Measurements from ENCODE around the gene S100A8. TPM values are rescaled to one million over a fixed set of nuclear protein-coding genes. Genes with fewer than 3 reads are reported as not detected.
"Not testable (repeated sequence)": the region's sequence is repeated elsewhere in the genome, so short reads cannot be mapped to it uniquely, and the experiment has no call there.

Gene S100A8
- polyA plus RNA-seq, 1 donor, result 2.5 TPM

DNA sequence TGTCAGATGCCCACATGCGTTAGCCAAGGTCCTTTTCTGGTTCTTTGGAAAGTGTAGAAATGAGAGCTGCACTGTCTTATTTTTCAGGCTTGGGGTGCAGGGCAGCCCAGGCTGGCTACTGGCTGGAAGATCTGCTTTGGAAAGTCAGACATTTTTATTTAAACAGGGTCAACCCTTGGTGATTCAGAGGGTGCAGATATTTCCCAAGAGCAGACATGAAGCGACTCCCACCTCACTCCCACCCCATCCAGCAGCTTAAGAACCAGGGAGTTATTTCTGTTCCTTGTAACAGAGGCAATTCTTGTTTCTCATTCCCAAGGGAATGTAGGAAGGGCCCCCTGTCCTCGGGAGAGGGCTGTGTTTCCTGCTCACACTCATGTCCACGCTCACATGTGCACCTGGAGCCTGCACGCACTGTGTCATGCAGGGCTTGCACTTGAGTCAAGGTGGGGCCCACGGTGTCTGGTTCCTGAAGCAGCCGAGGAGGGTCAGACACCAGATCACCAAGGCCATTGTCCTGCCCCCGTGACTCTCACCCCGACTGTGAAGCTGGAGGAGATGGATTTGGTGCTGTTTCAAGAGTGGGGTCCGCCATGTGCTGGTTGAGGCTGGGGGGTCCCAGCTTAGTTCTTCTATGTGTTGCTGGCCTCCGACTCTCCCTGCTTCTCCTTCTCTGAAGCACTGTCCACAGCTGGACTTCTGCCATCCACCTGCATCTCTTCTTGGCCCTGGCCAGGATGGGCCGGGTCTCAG, 26.4 kb upstream of the S100A8 start:
- Histone ChIP-seq H3K9me3 (ENCODE audit: control insufficient read depth, low read depth, low read length) (no peaks in the 10 kb centered on the region), H3K4me1 (ENCODE audit: control insufficient read depth, insufficient read depth, low read length) (no peaks in the 10 kb centered on the region), H3K36me3 (ENCODE audit: control insufficient read depth, insufficient read depth, low read length) (no peaks in the 10 kb centered on the region), H3K4me3 (ENCODE audit: low read length) (no peak overlapping the region), H3K27ac (ENCODE audit: low read length) (no peak overlapping the region), H3K27me3 (ENCODE audit: control insufficient read depth, insufficient read depth, low read length) (no peaks in the 10 kb centered on the region)
- DNase-seq, result no peak
- no CpG with 5 or more reads among the region's 12 CpGs for WGBS (ENCODE audit: insufficient coverage, low lambda C conversion rate)

DNA sequence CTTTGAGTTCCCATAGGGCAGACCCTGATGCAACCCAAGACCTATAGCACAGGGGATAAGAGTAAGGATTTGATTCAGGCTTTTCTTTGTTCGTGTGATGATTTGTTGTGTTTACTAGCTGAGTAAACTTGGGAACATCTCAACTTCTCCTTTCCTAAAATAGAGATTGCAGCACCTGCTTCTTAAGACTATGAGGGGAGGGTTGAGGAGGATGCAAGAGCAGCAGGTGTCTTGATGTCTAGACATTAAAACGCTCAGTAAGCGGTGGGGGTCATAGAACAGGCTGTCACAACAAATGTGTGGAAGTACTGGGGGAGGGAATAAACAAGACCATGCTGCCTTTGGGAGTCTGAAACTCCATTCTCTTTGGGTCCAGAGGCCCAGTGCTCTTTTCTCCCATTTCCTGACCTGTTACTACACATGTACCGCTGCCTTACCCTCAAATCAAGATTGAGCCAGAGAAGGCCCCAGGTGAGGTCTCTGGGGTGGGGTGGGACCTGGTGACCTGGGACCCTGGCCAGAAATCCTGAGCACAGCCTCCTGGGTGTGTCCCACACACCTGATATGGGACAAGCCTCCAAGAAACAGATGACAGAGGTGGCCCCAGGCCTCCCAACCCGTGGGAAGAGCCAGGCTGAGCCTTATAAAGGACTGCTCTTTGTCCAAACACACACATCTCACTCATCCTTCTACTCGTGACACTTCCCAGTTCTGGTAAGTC, 25.1 kb upstream of the S100A8 start, which contains the start of gene S100A7A:
S100A7A (plus strand) TSS at position 671 of the 721 bp plus-strand sequence. CDS start 1,563 bp downstream, outside the sequence.
- Histone ChIP-seq H3K27me3 (ENCODE audit: control insufficient read depth, insufficient read depth, low read length) (no peaks in the 10 kb centered on the region), H3K9me3 (ENCODE audit: control insufficient read depth, low read depth, low read length) (no peaks in the 10 kb centered on the region), H3K36me3 (ENCODE audit: control insufficient read depth, insufficient read depth, low read length) (no peaks in the 10 kb centered on the region), H3K4me1 (ENCODE audit: control insufficient read depth, insufficient read depth, low read length) (no peaks in the 10 kb centered on the region), H3K4me3 (ENCODE audit: low read length) (no peak within 1 kb of the TSS), H3K27ac (ENCODE audit: low read length) (no peak within 1 kb of the TSS)
- no peak for DNase-seq
- no CpG with 5 or more reads among the region's 6 CpGs for WGBS (ENCODE audit: insufficient coverage, low lambda C conversion rate)

DNA sequence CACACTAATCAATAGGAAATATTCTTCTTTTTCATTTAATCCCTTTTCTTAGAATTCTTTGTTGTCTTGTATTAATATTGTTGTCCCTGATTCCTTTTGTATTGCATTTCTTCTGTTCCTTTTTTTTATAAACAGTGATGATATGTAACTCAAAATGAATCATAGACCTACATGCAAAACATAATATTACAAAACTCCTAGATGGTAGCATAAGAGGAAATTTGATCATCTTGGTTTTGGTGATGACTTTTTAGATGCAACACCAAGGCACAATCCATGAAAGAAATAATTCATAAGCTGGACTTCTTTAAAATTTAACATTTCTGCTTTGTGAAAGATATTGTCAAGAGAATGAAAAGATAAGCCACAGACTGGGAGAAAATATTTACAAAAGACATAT, 23.1 kb upstream of the S100A8 start:
- not testable (repeated sequence) for H3K4me1 ChIP-seq (ENCODE audit: control insufficient read depth, insufficient read depth, low read length); H3K27me3 ChIP-seq (ENCODE audit: control insufficient read depth, insufficient read depth, low read length); H3K36me3 ChIP-seq (ENCODE audit: control insufficient read depth, insufficient read depth, low read length); DNase-seq; H3K4me3 ChIP-seq (ENCODE audit: low read length); H3K9me3 ChIP-seq (ENCODE audit: control insufficient read depth, low read depth, low read length); H3K27ac ChIP-seq (ENCODE audit: low read length)

DNA sequence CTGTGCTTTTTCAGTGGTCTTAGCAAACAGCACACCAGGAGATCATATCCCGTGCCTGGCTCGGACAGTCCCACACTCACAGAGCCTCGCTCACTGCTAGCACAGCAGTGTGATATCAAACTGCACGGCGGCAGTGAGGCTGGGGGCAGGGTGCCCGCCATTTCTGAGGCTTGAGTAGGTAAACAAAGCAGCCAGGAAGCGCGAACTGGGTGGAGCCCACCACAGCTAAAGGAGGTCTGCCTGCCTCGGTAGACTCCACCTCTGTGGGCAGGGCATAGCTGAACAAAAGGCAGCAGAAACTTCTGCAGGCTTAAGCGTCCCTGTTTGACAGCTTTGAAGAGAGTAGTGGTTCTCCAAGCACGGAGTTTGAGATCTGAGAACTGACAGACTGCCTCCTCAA, 16.4 kb upstream of the S100A8 start:
- H3K9me3 ChIP-seq (ENCODE audit: control insufficient read depth, low read depth, low read length); H3K27me3 ChIP-seq (ENCODE audit: control insufficient read depth, insufficient read depth, low read length); H3K4me3 ChIP-seq (ENCODE audit: low read length); H3K4me1 ChIP-seq (ENCODE audit: control insufficient read depth, insufficient read depth, low read length); DNase-seq; H3K36me3 ChIP-seq (ENCODE audit: control insufficient read depth, insufficient read depth, low read length); H3K27ac ChIP-seq (ENCODE audit: low read length): not testable (repeated sequence)
- no CpG with 5 or more reads among the region's 11 CpGs for WGBS (ENCODE audit: insufficient coverage, low lambda C conversion rate)

DNA sequence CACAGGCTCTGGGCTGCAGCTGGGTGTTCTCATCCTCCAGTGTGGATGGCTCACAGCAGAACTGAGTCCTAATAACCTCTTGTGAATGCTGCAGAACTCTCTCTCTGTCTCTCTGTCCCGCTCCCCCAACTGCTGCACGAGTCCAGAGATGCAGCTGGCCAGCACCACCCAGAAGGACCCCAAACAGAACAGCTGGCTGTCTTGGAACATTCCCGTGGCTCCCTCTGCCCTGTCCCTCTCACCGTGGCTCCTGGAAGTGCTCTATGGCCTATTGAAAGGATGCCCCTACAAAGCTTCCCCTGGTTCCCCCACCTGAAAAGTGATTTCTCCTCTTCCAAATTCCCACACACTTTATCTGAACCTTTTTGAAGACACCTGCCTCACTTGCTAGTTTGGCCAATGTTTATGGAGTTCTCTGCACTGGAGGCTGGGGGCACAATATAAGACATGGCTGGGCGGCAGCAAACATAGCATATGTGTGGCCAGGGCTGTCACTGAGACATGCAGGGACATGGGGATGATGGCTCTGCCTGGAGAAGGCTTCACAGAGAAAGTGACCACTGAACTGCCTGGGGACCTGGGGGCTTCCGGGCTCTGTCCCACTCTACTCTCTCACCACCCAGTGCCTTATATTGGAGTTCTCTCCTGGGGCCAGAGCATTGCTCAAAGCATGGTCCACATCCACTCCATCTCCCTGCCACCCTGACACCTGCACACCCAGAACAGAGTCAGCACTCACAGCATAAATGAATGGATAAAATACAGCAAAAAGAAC, 15.1 kb upstream of the S100A8 start:
- not testable (repeated sequence) for H3K36me3 ChIP-seq (ENCODE audit: control insufficient read depth, insufficient read depth, low read length); H3K4me1 ChIP-seq (ENCODE audit: control insufficient read depth, insufficient read depth, low read length); DNase-seq; H3K27ac ChIP-seq (ENCODE audit: low read length); H3K9me3 ChIP-seq (ENCODE audit: control insufficient read depth, low read depth, low read length); H3K4me3 ChIP-seq (ENCODE audit: low read length); H3K27me3 ChIP-seq (ENCODE audit: control insufficient read depth, insufficient read depth, low read length)
- WGBS (ENCODE audit: insufficient coverage, low lambda C conversion rate), result no CpG with 5 or more reads among the region's 6 CpGs

DNA sequence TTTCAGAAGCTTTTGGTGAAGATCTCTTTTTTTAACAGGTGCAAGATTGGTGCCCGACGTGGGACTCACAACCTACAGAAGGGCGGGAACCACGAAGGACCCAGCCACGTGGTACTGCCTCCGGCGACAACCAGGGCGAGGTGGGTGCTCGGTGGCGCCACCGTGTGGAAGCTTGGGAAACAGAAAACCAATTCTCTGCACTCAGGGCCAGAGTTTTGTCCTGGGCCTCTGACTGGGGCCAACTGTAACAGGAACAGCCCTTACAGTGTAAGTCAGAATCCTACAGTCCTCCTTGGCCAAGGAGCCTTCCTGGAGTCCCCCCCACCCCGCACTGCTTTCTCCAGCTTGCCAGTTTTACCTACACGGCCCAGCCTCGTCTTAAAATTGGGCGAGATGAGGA, 13.9 kb upstream of the S100A8 start:
- Histone ChIP-seq H3K4me3 (ENCODE audit: low read length) (no peak overlapping the region), H3K27me3 (ENCODE audit: control insufficient read depth, insufficient read depth, low read length) (no peaks in the 10 kb centered on the region), H3K27ac (ENCODE audit: low read length) (no peak overlapping the region), H3K36me3 (ENCODE audit: control insufficient read depth, insufficient read depth, low read length) (no peaks in the 10 kb centered on the region), H3K9me3 (ENCODE audit: control insufficient read depth, low read depth, low read length) (no peaks in the 10 kb centered on the region), H3K4me1 (ENCODE audit: control insufficient read depth, insufficient read depth, low read length) (no peaks in the 10 kb centered on the region)
- DNase-seq, result no peak
- WGBS (ENCODE audit: insufficient coverage, low lambda C conversion rate), result no CpG with 5 or more reads among the region's 15 CpGs

DNA sequence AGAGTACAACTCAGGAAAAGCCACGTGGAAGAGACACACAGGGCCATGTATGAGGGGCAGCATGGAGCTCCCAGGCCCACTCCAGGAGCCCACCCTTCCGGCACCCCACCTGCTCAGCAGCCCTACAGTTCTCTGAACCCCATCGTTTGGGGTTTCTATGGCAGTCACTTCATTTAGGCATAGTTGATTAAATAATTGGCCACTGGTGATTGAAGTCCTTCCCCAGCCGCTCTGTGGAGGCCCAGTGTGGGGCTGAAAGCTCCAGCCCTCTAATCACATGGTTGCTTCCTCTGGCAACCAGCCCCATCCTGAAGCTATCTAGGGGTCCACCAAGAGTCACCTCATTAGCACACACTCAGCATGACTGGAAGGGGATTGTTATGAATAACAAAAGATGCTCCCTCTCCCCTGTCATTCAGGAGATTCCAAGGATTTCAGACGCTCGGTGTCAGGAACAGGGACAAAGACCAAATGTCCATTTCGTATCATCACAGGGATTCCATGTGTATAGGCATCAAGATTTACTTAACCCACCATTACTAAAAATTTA, 13.3 kb upstream of the S100A8 start:
- Histone ChIP-seq H3K9me3 (ENCODE audit: control insufficient read depth, low read depth, low read length) (no peaks in the 10 kb centered on the region), H3K4me3 (ENCODE audit: low read length) (no peak overlapping the region), H3K4me1 (ENCODE audit: control insufficient read depth, insufficient read depth, low read length) (no peaks in the 10 kb centered on the region), H3K27ac (ENCODE audit: low read length) (no peak overlapping the region), H3K27me3 (ENCODE audit: control insufficient read depth, insufficient read depth, low read length) (no peaks in the 10 kb centered on the region), H3K36me3 (ENCODE audit: control insufficient read depth, insufficient read depth, low read length) (no peaks in the 10 kb centered on the region)
- WGBS (ENCODE audit: insufficient coverage, low lambda C conversion rate), result no CpG with 5 or more reads among the region's 7 CpGs
- DNase-seq, result no peak

DNA sequence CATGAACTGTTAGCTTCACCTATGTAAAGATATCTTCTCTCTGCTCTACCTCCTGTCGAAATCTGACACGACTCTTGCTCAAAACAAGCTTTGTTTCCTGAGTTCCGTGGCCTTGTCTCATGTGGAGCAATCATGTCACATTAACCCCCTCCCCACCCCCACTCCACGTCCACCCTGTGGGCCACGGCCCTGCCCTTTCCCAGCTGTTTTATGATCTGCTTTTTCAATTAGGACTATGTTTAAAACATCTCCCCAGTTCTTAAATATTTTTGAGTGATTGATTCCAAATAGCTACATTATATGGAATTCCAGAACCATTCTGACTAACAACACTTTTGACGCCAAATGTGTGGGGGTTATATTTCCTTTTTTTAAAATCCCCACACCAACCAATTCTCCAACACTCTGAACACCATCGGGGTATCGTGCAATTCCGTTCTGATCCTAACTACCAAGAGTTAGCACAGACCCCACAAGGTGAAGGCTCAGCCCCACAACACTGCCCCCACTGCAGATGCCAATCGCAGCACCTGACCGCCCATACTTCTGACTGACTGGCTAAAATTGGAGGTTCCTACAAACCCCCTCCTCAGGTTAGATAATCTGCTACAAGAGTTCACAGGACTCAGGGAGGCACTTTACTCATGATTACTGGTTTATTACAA, 12.7 kb upstream of the S100A8 start:
- Histone ChIP-seq H3K27ac (ENCODE audit: low read length) (no peak overlapping the region), H3K9me3 (ENCODE audit: control insufficient read depth, low read depth, low read length) (no peaks in the 10 kb centered on the region), H3K36me3 (ENCODE audit: control insufficient read depth, insufficient read depth, low read length) (no peaks in the 10 kb centered on the region), H3K27me3 (ENCODE audit: control insufficient read depth, insufficient read depth, low read length) (no peaks in the 10 kb centered on the region), H3K4me3 (ENCODE audit: low read length) (no peak overlapping the region), H3K4me1 (ENCODE audit: control insufficient read depth, insufficient read depth, low read length) (no peaks in the 10 kb centered on the region)
- DNase-seq, result no peak
- WGBS (ENCODE audit: insufficient coverage, low lambda C conversion rate), result 100% methylated on average over 1 of the region's 11 CpGs

DNA sequence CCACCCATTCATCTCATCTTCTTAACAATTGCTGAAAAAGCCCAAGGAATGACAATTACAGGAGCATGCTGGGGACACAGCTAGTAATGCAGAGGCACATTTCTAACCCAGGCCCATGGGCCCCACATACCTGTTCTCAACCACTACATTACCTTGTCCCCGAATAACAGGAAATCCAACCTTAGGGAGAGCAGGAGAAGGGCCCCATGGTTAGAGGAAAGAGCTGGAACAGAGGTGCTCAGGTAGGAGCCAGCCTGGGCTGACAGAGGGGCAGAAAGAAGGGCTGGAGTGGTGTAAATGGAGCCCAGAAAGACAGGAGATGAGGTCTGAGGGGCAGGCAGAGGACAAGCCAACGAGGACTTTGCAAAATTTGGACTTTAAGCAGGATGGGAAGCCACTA, 11.4 kb upstream of the S100A8 start:
- no peak overlapping the region for H3K4me3 ChIP-seq (ENCODE audit: low read length)
- H3K27ac ChIP-seq (ENCODE audit: low read length), result no peak overlapping the region
- H3K27me3 ChIP-seq (ENCODE audit: control insufficient read depth, insufficient read depth, low read length), result no peaks in the 10 kb centered on the region
- no peaks in the 10 kb centered on the region for H3K4me1 ChIP-seq (ENCODE audit: control insufficient read depth, insufficient read depth, low read length)
- H3K9me3 ChIP-seq (ENCODE audit: control insufficient read depth, low read depth, low read length), result no peaks in the 10 kb centered on the region
- DNase-seq, result no peak
- no CpG with 5 or more reads among the region's 2 CpGs for WGBS (ENCODE audit: insufficient coverage, low lambda C conversion rate)
- no peaks in the 10 kb centered on the region for H3K36me3 ChIP-seq (ENCODE audit: control insufficient read depth, insufficient read depth, low read length)

DNA sequence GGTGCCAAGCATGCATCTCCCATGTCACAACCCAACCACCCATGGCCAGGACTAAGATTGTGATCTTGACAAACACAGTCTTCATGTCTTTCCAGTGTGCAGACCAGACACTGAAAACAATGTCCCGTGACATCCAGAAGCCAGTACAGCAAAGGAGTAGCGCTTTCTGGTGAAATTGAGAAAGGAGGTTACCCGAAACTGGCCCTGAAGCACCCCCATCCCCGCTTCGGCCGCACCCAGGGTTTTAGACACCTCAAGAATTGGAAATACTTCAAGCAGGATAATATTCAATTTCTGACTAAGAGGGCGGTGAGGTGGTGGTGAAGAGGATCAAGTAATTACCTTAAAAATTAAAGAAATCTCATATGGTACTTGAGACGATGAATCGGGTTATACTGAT, 10.6 kb upstream of the S100A8 start:
- H3K27me3 ChIP-seq (ENCODE audit: control insufficient read depth, insufficient read depth, low read length), result no peaks in the 10 kb centered on the region
- H3K27ac ChIP-seq (ENCODE audit: low read length), result no peak overlapping the region
- no peaks in the 10 kb centered on the region for H3K36me3 ChIP-seq (ENCODE audit: control insufficient read depth, insufficient read depth, low read length)
- no peaks in the 10 kb centered on the region for H3K4me1 ChIP-seq (ENCODE audit: control insufficient read depth, insufficient read depth, low read length)
- no peak for DNase-seq
- 100% methylated on average over 4 of the region's 9 CpGs for WGBS (ENCODE audit: insufficient coverage, low lambda C conversion rate)
- H3K4me3 ChIP-seq (ENCODE audit: low read length), result no peak overlapping the region
- no peaks in the 10 kb centered on the region for H3K9me3 ChIP-seq (ENCODE audit: control insufficient read depth, low read depth, low read length)
